ENCODE results near the gene GPBP1. TPM values are rescaled to one million over a fixed set of nuclear protein-coding genes. Genes with fewer than 3 reads are reported as not detected.
A peak's percentile ranks its signal among the peaks of the same experiment; 100 is the strongest.

The GPBP1 gene
- total RNA-seq, 1 donor from 2014 or later, result 63.0 TPM

GRCh38 chr5:57194653-57195052, 20.8 kb downstream of the GPBP1 start:
- no peak overlapping the region for H3K27ac ChIP-seq
- peaks cover 16% of the 10 kb centered on the region for H3K4me1 ChIP-seq
- intact Hi-C loops (cut with DNase I), result no loop called here
- no peaks in the 10 kb centered on the region for H3K9me3 ChIP-seq
- no peak overlapping the region for H3K4me3 ChIP-seq
- no peak for ATAC-seq
- no peaks in the 10 kb centered on the region for H3K27me3 ChIP-seq
- H3K36me3 ChIP-seq, result peaks cover 29% of the 10 kb centered on the region
- DNase-seq, result no peak
- TF ChIP-seq, protein P1, sequence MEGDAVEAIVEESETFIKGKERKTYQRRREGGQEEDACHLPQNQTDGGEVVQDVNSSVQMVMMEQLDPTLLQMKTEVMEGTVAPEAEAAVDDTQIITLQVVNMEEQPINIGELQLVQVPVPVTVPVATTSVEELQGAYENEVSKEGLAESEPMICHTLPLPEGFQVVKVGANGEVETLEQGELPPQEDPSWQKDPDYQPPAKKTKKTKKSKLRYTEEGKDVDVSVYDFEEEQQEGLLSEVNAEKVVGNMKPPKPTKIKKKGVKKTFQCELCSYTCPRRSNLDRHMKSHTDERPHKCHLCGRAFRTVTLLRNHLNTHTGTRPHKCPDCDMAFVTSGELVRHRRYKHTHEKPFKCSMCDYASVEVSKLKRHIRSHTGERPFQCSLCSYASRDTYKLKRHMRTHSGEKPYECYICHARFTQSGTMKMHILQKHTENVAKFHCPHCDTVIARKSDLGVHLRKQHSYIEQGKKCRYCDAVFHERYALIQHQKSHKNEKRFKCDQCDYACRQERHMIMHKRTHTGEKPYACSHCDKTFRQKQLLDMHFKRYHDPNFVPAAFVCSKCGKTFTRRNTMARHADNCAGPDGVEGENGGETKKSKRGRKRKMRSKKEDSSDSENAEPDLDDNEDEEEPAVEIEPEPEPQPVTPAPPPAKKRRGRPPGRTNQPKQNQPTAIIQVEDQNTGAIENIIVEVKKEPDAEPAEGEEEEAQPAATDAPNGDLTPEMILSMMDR (IDR thresholded peaks at IDR 0.05), result no peak

GRCh38 chr5:57195060-57195459, 21.2 kb downstream of the GPBP1 start:
- intact Hi-C loops (cut with DNase I), result no loop called here
- Histone ChIP-seq H3K27ac (no peak overlapping the region), H3K4me1 (peaks cover 14% of the 10 kb centered on the region), H3K9me3 (no peaks in the 10 kb centered on the region), H3K36me3 (peaks cover 29% of the 10 kb centered on the region), H3K27me3 (no peaks in the 10 kb centered on the region), H3K4me3 (no peak overlapping the region)
- DNase-seq (no peak), ATAC-seq (no peak)
- TF ChIP-seq, protein P1 (IDR thresholded peaks at IDR 0.05), result no peak

DNA sequence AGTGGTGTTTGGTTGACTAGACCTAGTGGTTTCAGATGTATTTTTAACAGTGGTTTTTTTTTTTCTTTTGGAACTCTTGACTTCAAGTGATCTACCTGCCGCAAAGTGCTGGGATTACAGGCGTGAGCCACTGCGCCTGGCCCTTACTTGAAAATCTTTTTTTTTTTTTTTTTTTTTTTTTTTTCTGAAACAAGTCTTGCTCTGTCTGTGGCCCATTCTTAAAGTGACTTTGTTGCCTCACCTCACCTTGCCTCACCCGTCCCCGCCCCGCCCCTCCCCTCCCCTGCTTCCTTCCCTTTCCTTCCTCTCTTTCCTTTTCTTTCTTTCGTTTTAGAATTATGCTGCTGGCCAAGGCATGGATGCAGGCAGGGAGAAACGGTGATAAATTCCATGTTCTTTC, 26.0 kb downstream of the GPBP1 start:
- ATAC-seq (peak; percentile 77), DNase-seq (peak; percentile 70)

GRCh38 chr5:57202811-57203210, 29.0 kb downstream of the GPBP1 start:
- DNase-seq (no peak), ATAC-seq (no peak)
- Histone ChIP-seq H3K27me3 (no peaks in the 10 kb centered on the region), H3K27ac (no peak overlapping the region), H3K9me3 (no peaks in the 10 kb centered on the region), H3K4me1 (peaks cover 33% of the 10 kb centered on the region), H3K4me3 (no peak overlapping the region), H3K36me3 (no peaks in the 10 kb centered on the region)
- TF ChIP-seq, protein P1 (IDR thresholded peaks at IDR 0.05), result no peak
- intact Hi-C loops (cut with DNase I), result no loop called here

More for the DNA sequence above, 26.0 kb downstream of the GPBP1 start:
- H3K36me3 ChIP-seq, result peaks cover 16% of the 10 kb centered on the region
- intact Hi-C loops (cut with DNase I), result no loop called here
- no peaks in the 10 kb centered on the region for H3K27me3 ChIP-seq
- H3K4me3 ChIP-seq, result no peak overlapping the region
- peaks cover 26% of the 10 kb centered on the region for H3K4me1 ChIP-seq
- TF ChIP-seq, protein P1 (IDR thresholded peaks at IDR 0.05), result no peak
- no peak overlapping the region for H3K27ac ChIP-seq
- no peaks in the 10 kb centered on the region for H3K9me3 ChIP-seq

DNA sequence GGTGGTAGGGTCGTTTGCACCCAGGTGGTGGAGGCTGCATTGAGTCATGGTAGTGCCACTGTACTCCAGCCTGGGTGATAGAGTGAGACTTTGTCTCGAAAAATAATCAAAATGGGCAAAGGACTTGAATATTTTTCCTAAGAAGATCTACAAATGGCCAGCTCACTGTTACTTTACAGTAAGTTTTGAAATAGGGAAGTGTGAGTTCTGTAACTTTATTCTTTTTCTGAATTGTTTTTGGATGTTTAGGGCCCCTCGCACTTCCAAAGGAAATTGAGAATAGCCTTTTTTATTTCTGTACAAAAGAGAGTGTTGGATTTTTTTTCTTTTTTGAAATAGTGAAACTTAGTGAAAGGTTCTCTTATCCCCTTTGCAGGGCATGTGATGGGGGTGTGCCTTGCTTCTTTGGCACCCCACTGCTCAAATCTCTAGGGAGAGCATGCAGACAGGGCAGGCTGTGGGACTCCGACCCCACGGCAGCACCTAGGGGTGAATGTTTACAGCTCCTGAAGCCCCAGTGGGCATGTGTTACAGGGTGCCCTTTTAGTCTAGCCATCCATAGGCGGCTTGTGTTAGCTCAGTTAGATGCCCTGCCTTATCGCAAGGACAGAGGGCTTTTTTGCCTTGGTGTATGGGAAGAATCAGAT, 33.3 kb downstream of the GPBP1 start:
- H3K4me1 ChIP-seq, result peaks cover 29% of the 10 kb centered on the region
- DNase-seq, result no peak
- intact Hi-C loops (cut with DNase I), result no loop called here
- no peak for ATAC-seq
- no peak overlapping the region for H3K27ac ChIP-seq
- no peaks in the 10 kb centered on the region for H3K36me3 ChIP-seq
- TF ChIP-seq, protein P1 (IDR thresholded peaks at IDR 0.05), result no peak
- no peaks in the 10 kb centered on the region for H3K27me3 ChIP-seq
- H3K4me3 ChIP-seq, result no peak overlapping the region
- H3K9me3 ChIP-seq, result no peaks in the 10 kb centered on the region

DNA sequence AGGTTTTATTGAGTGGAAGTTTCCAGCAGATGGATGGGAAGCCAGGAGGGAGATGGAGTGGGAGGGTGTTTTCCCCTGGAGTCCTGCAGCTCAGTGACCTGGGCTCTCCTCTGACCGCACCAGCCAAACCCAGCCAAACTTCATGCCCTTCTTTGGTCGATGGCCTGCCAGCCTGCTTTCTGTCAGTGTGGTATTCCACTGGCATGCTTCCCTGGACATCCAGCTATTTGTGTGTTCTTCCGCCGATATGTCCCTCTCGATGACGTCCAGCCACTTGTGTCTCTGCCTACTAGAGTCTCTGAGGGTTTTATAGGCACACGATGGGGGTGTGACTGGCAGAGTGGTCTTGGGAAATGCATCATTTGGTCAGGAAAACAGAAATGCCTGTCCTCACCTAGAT, 33.8 kb downstream of the GPBP1 start:
- ATAC-seq, result no peak
- TF ChIP-seq, protein P1 (IDR thresholded peaks at IDR 0.05), result no peak
- no peak overlapping the region for H3K27ac ChIP-seq

More for the DNA sequence above, 33.8 kb downstream of the GPBP1 start:
- DNase-seq, result no peak
- Histone ChIP-seq H3K4me3 (no peak overlapping the region), H3K9me3 (no peaks in the 10 kb centered on the region), H3K36me3 (no peaks in the 10 kb centered on the region), H3K27me3 (no peaks in the 10 kb centered on the region), H3K4me1 (peaks cover 24% of the 10 kb centered on the region)
- intact Hi-C loops (cut with DNase I), result no loop called here
